ENCODE measurements around the gene NAV2. TPM values are rescaled to one million over a fixed set of nuclear protein-coding genes. Genes with fewer than 3 reads are reported as not detected.

Gene NAV2
- total RNA-seq, 1 donor: 11.2 TPM

DNA sequence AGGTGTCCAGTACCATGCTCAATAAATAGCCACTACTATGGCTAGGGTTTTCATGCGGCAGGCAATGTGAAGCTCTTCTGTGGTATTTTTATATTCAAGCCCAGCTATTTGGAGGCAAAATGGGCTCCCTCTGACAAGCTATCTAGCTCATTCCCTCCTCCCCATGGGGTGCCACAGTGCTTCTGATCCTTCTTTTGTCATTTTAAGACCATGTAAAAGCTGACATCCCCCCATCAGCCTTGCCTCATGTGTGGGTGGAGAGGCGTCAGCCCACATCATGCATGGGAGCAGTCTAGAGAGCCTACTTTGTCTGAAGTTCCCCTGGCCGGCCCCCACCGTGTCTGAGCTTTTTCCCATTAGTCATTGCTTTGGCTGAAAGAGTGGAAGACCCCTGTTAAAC lies 59.8 kb downstream of the NAV2 start:
- DNase-seq (ENCODE audit: low read depth): no peak
- H3K4me3 ChIP-seq (ENCODE audit: low read depth, low read length): no peak overlapping the region
- TF ChIP-seq, protein P1, sequence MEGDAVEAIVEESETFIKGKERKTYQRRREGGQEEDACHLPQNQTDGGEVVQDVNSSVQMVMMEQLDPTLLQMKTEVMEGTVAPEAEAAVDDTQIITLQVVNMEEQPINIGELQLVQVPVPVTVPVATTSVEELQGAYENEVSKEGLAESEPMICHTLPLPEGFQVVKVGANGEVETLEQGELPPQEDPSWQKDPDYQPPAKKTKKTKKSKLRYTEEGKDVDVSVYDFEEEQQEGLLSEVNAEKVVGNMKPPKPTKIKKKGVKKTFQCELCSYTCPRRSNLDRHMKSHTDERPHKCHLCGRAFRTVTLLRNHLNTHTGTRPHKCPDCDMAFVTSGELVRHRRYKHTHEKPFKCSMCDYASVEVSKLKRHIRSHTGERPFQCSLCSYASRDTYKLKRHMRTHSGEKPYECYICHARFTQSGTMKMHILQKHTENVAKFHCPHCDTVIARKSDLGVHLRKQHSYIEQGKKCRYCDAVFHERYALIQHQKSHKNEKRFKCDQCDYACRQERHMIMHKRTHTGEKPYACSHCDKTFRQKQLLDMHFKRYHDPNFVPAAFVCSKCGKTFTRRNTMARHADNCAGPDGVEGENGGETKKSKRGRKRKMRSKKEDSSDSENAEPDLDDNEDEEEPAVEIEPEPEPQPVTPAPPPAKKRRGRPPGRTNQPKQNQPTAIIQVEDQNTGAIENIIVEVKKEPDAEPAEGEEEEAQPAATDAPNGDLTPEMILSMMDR (IDR thresholded peaks at IDR 0.05; ENCODE audit: insufficient read depth, low read depth, low read length): no peak

DNA sequence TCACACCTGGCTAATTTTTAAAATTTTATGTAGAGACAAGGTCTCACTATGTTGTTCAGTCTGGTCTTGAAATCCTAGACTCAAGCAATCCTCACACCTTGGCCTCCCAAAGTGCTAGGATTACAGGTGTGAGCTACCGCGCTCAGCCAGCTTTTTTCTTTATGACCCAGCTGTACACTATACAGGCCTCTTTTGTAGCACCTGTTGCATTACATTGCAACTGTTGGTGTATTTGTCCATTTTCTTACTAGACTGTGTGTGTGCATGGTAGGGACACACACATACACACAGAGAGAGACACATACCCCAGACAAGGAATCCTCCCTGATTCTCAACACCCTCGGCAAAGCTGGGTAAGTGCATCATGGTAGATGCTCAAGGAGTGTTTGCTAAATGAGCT lies 61.7 kb downstream of the NAV2 start:
- no peak overlapping the region for H3K4me3 ChIP-seq (ENCODE audit: low read depth, low read length)
- no peak for DNase-seq (ENCODE audit: low read depth)
- TF ChIP-seq, protein P1 (IDR thresholded peaks at IDR 0.05; ENCODE audit: insufficient read depth, low read depth, low read length): no peak

DNA sequence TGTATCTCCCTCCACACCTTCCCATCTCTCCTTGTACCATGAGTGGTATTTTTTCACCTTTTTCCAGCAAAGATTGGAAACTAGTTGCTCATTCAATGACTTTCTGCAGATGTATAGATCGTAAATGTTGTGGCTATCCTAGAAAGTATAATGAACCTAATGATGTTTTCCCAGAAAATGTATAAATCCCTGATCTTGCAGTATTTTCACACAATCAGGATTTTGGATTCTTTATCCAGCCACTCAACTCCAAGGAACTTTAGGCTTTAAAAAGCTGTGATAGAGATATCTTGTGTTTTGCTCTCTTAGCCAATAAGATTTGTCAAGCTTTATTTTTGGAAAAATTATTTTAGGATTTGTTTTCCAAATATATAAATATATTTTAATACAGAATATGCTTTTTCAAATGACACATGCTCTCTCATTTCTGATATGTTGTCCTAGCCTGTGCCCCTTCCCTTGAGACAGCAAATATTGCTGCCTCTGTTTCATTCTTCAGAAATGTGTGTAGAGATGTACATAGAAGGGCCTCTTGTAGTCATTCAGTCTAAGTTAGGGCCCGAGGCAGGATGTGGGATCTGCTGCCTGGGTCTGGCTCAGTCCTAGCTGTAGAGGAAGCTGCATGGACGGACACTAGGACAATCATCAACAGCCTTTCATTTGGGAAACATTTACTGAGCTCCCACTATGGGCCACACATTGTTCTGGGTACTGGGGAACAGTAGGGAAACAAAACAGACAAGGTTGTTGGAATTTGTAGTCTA lies 62.4 kb downstream of the NAV2 start:
- no peak overlapping the region for H3K4me3 ChIP-seq (ENCODE audit: low read depth, low read length)
- TF ChIP-seq, protein P1 (IDR thresholded peaks at IDR 0.05; ENCODE audit: insufficient read depth, low read depth, low read length): no peak
- DNase-seq (ENCODE audit: low read depth): no peak

DNA sequence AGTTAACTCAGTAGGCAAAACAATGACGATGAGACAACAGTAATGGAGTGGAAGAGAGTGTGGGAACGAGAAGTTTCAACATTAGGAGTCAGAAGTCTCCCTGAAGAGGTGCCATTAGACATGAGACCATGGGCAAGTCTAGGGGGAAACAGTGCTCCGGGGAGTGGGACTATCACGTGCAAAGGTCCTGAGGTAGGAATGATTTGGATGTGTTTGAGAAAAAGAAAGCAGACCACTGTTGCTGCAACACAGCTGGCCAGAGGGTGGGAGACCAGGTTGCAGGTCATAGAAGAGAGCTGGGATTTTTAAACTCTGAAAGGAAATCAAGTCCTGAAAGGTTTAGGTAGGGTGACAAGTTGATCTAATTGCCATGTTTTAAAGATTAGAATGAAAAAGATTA lies 63.0 kb downstream of the NAV2 start:
- TF ChIP-seq, protein P1 (IDR thresholded peaks at IDR 0.05; ENCODE audit: insufficient read depth, low read depth, low read length): no peak
- DNase-seq (ENCODE audit: low read depth): no peak
- no peak overlapping the region for H3K4me3 ChIP-seq (ENCODE audit: low read depth, low read length)

DNA sequence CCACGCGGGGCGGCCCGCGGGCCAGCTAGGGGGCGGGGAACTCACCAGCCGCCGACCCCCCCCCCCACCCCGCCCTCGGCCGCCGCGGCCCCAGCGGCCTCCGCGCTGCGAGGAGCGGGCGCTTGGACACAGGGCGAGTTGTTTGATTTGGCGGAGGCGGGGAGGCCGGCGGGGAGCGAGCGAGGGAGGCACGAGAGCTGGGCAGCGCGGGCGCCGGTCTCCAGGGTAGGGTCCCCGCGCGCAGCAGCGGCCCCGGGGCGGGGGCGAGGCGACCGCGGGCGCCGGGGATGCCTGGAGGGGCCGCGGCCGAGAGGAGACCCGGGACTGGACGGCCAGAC lies 64.4 kb downstream of the NAV2 start:
- no peak for DNase-seq (ENCODE audit: low read depth)
- TF ChIP-seq, protein P1 (IDR thresholded peaks at IDR 0.05; ENCODE audit: insufficient read depth, low read depth, low read length): no peak
- peak overlapping the region; percentile 56 for H3K4me3 ChIP-seq (ENCODE audit: low read depth, low read length)

DNA sequence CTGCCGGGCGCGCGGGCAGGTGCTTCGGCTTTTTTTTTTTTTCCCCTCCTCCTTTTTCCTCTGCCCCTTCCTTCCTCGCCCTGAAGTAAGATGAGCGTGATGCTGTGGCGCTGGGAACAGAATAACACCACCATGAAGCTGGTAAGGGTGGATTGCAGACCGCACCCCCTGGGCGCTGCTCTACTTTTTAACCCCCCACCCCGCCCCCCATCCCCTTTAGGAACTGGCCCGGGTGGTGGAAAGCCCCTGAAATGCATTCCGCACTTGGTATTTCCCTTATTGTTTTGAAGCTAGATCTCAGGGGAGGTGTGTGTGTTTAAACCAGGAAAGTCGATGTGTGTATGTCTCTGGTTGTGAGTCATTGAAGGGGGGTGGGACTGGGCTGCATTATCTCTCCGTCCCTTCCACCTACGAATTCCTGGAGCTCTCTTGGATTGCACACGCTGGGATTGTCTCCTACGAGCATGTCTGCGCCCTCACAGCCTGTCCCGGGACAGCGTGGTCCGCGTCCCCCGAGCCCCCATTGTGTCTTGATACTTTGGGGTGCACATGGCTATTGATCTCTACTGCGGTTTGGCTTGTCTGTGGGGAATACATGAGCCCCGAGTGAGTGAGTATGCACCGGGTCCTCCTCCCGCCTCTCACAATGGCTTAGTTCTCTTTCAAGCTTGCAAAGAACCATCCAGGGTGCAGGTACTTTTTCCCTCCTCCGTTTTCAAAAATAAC lies 64.9 kb downstream of the NAV2 start:
- TF ChIP-seq, protein P1 (IDR thresholded peaks at IDR 0.05; ENCODE audit: insufficient read depth, low read depth, low read length): no peak
- peak; percentile 42 for DNase-seq (ENCODE audit: low read depth)
- peak overlapping the region; percentile 56 for H3K4me3 ChIP-seq (ENCODE audit: low read depth, low read length)

Measured in fibroblast of villous mesenchyme (primary cell).